ENCODE results near the gene CIAO3. TPM values are rescaled to one million over a fixed set of nuclear protein-coding genes. Genes with fewer than 3 reads are reported as not detected.

The CIAO3 gene
- total and polyA plus RNA-seq, 10 of the 15 experiments (the other 5 are each of a cell fraction or from before 2014, with no cell fraction given), result 1.4 to 37.5 (median 30.8) TPM

- TF ChIP-seq BCLAF1 (IDR thresholded peaks at IDR 0.05), result no peak
- no peak for TF ChIP-seq HDGF (IDR thresholded peaks at IDR 0.05)
- TF ChIP-seq RAD51 (IDR thresholded peaks at IDR 0.05), result no peak
- TF ChIP-seq TBL1XR1 (IDR thresholded peaks at IDR 0.05; ENCODE audit: low read depth, low read length), result no peak
- no peak for TF ChIP-seq POLR2AphosphoS5 (IDR thresholded peaks at IDR 0.05; ENCODE audit: low read length)
- TF ChIP-seq MEF2A (IDR thresholded peaks at IDR 0.05; ENCODE audit: insufficient read depth, low read depth, low read length), result no peak
- TF ChIP-seq ZNF592 (IDR thresholded peaks at IDR 0.05), result no peak
- TF ChIP-seq YBX1 (IDR thresholded peaks at IDR 0.05), result no peak
- TF ChIP-seq KDM1A (IDR thresholded peaks at IDR 0.05; ENCODE audit: borderline replicate concordance), result no peak
- TF ChIP-seq CREB1 (IDR thresholded peaks at IDR 0.05; ENCODE audit: low read depth), result peak; percentile 60
- TF ChIP-seq NRF1 (conservative IDR thresholded peaks at IDR 0.05; ENCODE audit: low read depth, low read length), result no peak
- TF ChIP-seq RELA (IDR thresholded peaks at IDR 0.05; ENCODE audit: borderline replicate concordance, partially characterized antibody), result no peak
- no peak for TF ChIP-seq TCF7 (IDR thresholded peaks at IDR 0.05; ENCODE audit: borderline replicate concordance)
- TF ChIP-seq JUND (IDR thresholded peaks at IDR 0.05; ENCODE audit: low read depth, low read length), result no peak
- TF ChIP-seq SMAD5 (IDR thresholded peaks at IDR 0.05; ENCODE audit: low read depth), result no peak
- no peak for TF ChIP-seq SREBF2 (IDR thresholded peaks at IDR 0.05; ENCODE audit: low read length)
- no peak for TF ChIP-seq RCOR1 (conservative IDR thresholded peaks at IDR 0.05; ENCODE audit: low read depth, low read length)
- peak; percentile 59; the same call in 1 of the 2 replicates for TF ChIP-seq LARP7 (IDR thresholded peaks at IDR 0.05)
- peak; percentile 28; the same call in 1 of the 2 replicates for TF ChIP-seq BACH1 (IDR thresholded peaks at IDR 0.05; ENCODE audit: borderline replicate concordance)
- TF ChIP-seq SMARCA5 (IDR thresholded peaks at IDR 0.05), result no peak
- TF ChIP-seq EGR1 (IDR thresholded peaks at IDR 0.05; ENCODE audit: borderline replicate concordance in 1 of 2, low read depth in 2 of 2, low read length in 2 of 2), result peak; percentile 80 to 89
- no peak for TF ChIP-seq REST (IDR thresholded peaks at IDR 0.05; ENCODE audit: low read depth, low read length)
Measured at GRCh38 chr16:788399-789126, 47.8 kb upstream of the CIAO3 start, which contains the start of gene CHTF18 (continued).

Data from GM12878 (cell line).